ENCODE measurements around the gene TXNDC17.

DNA sequence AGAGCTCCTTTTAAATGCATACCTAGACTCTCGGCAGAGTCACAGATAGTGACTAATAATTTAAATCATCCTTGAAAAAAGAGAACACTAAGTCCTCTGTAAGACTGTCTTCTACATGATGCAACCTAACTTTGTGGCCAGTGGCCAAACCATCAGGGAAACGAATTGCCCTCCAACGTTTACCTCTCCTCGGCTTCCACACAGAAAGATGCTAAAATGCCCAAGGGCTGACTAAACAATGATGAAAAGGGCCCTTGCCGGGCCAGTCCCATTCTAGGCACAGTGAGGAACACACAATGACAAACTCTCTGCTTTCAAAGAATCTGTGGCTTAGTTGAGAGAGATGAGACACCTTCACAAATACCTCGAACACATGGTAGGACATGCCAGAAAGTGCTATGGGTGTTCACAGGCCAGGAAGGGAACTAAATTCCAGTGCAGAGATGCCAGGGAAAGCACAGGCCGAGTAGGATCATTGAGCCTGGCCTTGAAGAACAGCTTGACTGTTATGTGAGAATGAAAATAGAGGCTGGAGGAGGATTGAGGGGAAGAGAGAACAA is 49.2 kb upstream of the TXNDC17 start:
- TF ChIP-seq, protein P1, sequence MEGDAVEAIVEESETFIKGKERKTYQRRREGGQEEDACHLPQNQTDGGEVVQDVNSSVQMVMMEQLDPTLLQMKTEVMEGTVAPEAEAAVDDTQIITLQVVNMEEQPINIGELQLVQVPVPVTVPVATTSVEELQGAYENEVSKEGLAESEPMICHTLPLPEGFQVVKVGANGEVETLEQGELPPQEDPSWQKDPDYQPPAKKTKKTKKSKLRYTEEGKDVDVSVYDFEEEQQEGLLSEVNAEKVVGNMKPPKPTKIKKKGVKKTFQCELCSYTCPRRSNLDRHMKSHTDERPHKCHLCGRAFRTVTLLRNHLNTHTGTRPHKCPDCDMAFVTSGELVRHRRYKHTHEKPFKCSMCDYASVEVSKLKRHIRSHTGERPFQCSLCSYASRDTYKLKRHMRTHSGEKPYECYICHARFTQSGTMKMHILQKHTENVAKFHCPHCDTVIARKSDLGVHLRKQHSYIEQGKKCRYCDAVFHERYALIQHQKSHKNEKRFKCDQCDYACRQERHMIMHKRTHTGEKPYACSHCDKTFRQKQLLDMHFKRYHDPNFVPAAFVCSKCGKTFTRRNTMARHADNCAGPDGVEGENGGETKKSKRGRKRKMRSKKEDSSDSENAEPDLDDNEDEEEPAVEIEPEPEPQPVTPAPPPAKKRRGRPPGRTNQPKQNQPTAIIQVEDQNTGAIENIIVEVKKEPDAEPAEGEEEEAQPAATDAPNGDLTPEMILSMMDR (IDR thresholded peaks at IDR 0.05): no peak
- TF ChIP-seq POLR2A (IDR thresholded peaks at IDR 0.05): no peak
- TF ChIP-seq POLR2AphosphoS5 (IDR thresholded peaks at IDR 0.05; ENCODE audit: insufficient read depth in 1 of 2, low read depth in 1 of 2): peak in 1 of 2 donors; percentile 70
